ENCODE results near the gene NKX2-4.
"Not testable (repeated sequence)": the region's sequence is repeated elsewhere in the genome, so short reads cannot be mapped to it uniquely, and the experiment has no call there.

The NKX2-4 gene

DNA sequence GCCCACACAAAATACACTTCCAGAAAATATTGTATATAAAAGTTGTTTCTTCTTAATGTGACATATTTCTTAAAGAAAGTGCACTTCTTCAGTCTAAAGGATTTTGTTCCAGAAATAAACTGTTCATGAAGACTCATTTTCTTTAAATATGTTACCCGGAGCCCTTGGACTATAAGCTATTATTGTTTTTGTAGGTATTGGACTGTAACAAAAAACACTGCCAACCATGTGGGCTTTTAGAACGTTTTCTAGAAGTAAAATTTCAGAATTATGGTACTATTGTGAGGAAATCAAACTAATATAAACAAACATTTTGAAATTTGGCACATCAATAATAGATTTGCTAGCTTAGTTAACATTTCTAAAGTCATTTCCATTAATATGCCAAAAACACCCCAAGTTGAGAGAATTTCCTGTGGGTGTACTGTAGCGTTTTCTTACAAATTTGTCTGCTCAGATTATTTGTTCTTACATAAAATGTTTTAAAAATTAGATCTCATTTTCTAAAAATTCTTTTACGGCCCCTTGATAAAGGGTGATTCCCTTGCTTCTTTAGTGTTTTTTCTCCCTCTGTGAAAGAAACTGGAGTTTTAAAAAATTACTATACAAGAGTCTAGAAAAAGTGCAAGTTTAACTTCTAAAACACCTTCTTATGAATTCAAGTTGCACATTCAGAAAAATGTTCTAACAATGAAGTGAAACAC, 3.4 kb downstream of the NKX2-4 start:
- no peak for DNase-seq

DNA sequence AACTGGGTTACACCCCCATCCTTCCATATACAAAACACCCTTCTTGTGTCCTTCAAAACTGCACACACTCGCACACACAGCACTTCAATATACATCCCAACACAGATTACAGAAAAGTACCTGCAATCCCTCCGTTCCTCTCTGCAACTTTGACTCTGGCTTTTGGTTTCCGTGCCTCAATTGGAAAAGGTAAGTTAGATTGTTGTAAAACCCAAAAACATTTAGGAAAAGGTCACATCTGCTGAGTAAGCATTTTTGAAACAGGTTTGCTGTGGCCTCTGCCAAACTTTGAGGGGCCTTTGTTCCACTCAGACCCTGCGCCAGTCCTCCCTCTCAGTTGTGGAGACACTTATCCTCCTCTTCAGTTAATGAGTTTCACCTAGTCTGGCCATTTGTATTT, 4.2 kb downstream of the NKX2-4 start:
- no peak for DNase-seq

DNA sequence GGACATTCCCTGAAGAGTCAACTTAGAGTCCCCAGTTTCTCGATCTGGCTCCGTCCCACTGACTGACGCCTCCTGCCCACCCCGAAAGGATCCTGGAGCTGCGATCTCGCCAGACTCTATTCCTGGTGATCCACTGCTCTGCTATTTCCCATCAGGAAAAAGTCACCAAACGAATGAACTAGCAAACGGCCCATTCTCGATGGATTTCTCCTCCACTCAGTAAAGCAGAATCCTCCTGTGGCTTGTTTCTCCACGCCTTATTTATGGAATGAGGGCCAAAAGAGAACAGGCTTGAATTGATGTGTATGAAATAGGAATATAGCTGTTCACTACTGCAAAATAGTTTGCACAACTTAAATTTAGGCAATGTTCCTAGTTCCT, 5.4 kb downstream of the NKX2-4 start:
- DNase-seq, result no peak

DNA sequence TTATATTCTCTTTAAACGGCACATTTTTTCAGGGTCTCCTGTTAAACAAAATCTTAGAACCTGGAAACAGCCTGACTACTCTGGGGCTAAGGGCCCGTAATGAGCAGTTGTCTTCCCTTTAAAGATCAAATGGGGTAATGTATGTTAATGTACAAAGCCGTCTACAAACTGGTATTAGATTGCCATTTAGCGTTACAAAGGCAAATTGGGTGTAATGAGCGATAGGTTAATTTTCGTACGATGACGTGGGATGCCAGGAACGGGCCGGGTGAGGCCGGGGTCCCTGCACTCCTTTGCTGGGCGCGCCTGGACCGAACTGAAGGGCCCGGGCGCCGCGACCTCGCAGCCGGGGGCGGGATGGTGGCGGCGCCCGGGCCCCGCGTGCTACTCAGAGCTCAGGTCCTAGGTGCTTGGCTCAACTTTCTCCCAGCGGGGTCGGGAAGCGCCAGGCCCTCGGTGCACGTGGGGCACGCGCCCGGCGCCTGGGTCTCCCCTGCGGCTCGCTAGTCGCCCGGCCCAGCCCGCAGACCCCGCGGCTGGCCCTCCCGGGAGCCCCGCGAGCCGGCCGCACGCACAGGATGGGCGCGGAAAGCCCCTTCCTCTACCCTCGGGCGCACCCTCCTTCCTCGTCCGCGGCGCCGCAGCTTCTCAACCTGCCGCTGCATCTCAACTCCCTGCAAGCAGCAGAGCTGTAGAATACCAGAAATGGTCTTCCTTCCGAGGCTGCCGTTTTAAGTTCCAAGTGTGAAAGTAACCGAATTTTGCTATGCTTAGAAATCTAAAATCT, 5.9 kb downstream of the NKX2-4 start:
- DNase-seq, result no peak

DNA sequence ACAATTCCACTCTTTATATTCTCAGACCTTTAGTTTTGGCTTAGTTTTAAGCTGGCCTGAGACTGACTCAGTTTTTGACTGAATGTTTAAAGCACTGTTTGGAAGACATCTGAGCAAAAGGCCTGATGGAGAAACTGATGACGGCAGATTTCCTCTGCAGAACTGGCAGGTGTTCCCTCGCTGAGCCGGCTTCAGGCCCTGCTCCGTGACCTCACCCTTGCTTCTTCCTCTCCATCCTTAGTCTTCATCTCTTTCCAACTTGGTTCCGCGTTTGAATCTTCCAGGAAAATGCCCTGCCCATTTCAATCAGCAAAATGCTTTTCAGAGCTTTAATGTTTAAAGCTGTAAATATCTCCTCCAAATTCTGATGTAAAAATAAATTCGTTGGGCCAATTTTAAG, 6.6 kb downstream of the NKX2-4 start:
- no peak for DNase-seq

DNA sequence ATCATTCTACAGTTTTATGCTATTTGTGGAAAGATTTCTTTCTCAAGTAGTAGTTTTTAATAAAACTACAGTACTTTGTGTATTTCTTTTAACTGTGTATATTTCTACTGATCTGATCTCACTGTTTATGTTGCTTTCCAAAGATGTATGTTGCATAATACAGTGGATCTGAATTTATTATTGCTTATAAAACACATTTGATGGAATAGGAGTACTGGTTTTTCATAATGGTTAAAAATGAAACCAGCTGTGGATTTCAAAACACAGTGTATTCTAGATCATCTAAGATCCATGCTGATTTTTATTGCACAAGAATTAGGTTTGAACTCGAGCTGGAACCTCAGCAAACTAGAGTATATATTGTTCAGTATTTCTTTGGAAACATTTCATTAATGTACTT, 8.0 kb downstream of the NKX2-4 start:
- no peak for DNase-seq

DNA sequence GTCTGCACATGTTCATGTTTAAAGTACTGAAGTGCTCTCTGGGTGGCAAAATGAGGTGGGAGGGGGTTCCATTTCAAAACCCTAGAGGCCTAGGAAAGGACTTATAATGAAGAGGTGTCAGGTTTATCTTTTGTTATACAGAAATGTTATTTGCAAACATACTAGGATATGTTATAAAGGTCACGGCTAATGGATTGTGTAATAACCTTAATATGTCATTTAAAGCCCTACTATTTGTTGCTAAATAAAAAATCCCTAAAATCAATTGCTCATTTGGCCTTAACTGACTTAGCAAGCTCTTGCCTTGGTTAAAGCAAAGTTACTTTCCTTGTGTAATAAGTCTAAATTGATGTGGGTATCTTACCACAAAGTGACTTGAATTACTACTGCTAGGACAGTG, 8.8 kb downstream of the NKX2-4 start:
- DNase-seq, result peak; percentile 10

DNA sequence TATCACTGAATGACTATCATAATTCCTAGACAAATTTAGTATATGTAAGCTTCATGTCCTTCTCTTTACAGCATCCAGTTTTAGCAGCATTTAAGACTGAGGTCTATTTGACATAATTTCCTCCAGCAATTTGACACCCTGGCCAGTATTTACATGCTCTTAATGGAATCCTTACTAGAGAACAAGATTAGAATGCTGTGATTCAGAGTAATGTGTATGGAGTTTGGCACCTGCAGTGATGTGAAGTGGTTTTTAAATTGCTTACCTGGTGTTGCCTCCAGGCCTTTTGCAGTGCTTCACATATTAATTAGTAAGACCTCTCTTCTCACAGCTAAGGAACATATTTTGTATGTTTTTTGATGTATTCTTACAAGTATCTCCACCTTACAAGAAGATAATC, 9.8 kb downstream of the NKX2-4 start:
- peak; percentile 85 for DNase-seq

DNA sequence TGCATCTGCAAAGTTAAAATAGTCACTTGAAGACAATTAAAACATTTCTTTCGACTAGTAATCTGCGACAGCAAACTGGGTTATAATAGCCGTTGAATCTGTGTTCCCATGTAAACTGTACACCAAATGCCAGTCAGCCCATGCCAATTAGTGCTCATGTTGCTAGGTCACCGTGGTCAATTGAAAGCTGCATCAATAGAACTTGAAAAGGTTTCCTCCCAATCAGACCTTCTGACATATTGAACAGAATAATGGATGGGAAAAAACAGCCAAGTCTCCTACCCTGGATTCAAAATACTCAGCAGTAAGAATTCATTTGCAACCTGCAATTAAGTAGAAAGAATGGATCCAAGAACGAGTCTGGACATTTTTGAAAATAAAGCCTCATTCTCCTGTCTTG, 11.2 kb downstream of the NKX2-4 start:
- DNase-seq, result no peak

DNA sequence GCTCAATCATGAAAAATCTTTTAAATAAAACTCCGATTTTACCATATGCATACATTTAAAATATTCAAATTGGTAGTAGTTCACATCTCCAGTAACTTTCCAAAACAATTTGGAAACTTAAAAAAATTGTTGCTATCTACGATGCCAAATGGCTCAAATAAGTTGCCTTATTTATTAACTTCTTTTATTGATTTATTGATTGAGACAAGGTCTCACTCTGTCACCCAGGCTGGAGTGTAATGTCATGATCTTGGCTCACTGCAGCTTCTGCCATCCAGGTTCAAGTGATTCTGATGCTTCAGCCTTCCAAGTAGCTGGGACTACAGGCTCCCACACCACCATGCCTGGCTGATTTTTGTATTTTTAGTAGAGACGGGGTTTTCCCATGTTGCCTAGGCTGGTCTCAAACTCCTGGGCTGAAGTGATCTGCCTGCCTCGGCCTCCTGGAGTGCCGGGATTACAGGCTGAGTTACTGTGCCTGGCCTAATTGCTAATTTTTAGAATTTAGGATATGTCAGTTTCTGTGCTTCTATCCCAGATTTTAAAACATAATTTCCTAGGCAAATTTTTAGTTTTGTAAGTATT, 12.9 kb downstream of the NKX2-4 start:
- DNase-seq, result no peak

DNA sequence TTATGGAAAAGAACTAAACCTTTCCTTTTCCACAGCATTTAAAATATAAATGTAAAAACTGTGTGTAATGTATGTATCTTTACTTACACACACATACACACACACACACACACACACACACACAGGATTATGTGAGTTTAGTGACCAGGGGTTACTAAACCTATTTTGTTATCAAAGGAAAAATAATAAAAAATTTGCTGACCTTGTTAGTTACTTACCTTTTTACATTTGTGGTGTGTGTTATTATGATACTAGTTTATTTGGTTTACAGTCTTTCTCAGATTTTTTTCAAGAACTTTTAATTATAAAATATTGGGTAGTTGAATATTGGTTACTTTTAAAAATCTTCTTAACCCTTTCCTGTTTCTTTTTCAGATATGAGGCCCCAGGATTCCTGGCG, 15.7 kb downstream of the NKX2-4 start:
- DNase-seq, result no peak

DNA sequence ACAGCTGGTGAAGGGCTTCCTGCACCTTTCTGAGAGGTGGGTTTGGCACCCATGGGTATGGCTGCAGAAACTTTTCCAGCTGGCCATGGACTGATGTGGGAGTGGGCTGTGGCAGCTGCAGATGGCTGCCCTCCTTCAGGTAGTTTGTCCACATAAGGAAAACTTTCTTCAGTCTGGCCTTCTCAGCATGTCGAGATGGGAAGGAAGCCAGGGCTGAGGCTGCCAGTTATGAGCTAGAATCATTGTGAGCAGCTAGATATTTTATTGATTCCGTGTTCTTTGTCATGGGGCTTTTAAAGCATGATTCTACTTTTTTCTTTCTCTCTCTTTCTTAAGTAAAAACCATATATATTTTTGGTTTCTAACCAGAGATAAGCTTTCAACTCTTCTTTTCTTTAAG, 16.6 kb downstream of the NKX2-4 start:
- no peak for DNase-seq

DNA sequence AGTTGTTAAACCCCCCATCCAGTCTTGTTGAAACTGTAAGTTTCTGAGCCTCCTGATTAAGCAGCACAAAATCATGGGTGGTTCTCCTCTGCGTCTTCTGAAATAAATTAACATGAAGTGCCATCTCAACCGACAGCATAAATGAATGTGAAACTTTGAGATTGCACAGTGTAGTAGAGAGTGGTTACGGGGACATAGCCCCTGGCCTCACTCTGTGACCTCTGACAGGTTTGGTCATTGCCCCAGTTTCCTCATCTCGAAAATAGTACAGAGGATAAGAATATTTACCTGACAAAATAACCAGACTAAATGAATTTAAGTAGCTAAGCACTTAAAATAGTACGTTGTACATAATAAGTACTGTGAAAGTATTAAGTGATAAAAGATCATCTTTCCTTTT, 19.1 kb downstream of the NKX2-4 start:
- DNase-seq, result no peak

DNA sequence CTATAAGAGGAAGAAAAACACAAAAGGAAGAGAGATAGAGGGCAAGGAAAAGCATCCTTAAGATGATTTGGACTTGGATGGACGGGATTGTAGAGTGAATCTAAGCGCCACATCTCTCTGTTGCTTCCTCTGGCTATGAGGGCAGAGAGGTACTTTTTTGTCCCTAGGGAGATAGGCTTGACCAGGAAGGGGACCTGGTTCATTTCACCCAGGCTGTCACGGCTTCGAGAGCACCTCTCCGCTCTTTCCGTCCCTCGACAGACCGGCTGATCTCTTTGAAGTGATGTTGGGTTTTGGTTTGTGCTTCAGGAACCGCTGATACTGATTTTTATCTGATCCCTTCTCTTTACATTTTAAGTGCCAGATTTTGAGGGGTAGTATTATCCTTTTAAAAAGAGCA, 19.6 kb downstream of the NKX2-4 start:
- DNase-seq, result no peak

DNA sequence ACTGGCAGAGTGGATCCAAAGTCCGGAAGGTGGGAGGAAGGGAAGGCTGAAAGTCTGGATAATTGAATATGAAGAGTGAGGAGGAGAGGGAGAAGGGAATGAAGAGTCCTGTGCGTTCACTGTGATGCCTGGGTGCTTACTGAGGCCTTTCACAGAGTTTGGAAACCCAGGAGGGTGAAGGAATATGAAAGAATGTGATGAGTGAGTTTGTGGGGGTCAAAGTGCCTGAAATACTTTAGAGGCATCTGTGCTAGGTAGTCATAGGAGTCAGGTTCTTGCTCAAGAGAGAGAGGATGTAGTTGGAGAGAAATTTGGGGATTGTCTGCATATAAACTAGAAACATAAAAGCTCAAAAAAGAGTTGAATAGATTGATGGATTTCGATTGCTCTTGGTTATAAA, 20.7 kb downstream of the NKX2-4 start:
- no peak for DNase-seq

DNA sequence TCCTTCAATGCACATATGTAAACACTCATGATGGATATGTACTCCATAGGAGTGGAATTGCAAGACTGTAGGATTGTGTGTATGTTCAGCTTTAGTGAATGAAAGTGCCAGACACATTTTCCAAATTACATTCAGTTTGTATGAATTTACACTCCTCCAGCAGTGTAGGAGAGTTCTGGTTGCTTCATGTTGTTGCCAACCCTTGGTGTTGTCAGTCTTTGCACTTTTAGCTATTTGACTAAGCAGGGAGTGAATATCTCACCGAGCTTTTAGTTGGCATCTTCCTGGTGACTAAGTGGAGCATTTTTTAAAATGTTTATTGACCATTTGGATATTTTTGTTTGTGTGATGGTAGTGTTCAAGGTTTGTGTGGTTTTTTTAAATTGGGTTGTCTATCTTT, 23.9 kb downstream of the NKX2-4 start:
- no peak for DNase-seq

DNA sequence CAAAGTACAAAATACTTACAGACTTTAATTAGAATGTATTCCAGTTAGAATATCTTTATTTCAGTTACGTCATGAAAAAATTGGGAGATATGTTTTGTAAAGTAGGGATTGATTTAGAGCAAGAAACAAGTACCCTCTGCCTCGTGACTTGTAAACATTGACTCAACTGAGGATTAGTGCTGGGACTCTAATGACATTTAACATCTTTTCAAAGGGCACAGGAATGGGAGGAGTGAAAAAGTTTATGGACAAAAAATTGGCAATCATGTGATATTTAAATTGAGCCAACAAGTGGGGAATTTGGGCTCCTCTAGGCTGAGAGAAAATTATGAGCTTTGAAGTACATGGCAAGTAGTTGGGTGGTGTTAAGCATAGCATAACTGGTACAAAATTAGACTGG, 25.3 kb downstream of the NKX2-4 start:
- no peak for DNase-seq

DNA sequence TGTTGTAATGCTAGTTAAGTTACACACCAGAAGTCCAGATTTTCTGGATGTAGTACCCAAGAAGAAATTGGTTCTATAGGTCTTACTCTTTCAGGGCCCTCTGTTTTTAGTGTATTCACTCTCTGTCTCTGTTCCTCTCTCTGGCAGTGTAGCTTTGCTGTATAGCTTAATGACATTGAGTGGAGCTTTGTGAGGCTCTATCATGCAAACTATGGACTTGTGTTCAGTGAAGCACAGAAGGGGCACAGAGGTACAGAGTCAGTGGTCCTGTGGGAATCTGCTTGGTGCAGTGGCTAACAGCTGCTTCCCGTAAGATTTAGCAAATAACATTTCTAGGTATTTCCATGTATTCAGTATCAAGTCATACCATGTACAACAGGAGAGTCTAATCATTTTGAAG, 26.1 kb downstream of the NKX2-4 start:
- no peak for DNase-seq

DNA sequence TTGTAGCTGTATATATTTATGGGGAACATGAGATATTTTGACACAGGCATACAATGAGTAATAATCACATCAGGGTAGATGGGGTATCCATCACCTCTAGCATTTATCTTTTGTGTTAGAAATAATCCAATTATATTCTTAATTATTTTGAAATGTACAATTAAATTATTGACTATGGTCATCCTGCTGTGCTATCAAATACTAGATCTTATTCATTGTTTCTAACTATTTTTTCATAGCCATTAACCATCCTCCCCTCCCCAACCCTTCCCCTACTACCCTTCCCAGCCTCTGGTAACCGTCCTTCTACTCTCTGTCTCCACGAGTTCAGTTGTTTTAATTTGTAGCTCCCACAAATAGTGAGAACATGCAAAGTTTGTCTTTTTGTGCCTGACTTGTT, 28.5 kb downstream of the NKX2-4 start:
- DNase-seq, result no peak

DNA sequence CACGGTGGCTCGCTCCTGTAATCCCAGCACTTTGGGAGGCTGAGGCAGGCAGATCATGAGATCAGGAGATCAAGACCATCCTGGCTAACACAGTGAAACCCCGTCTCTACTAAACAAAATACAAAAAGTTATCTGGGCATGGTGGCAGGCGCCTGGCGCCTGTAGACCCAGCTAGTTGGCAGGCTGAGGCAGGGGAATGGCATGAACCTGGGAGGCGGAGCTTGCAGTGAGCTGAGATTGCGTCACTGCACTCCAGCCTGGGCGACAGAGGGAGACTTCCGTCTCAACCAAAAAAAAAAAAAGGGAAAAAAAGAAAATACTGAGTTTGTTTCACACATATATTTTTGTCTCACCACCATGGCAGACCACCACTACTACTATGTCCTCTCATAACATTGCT, 31.1 kb downstream of the NKX2-4 start:
- not testable (repeated sequence) for DNase-seq

DNA sequence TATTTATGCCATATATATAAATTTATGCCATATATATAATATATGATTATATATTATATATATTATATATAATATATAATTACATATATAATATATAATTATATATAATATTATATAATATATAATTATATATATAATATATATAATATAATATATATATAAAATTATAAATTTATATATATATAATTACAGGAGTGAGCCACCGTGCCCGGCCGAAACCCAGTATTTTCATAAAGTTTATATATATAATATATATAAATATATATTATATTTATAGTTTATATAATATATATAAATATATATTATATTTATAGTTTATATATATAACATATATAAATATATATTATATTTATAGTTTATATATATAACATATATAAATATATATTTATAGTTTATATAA, 31.6 kb downstream of the NKX2-4 start:
- no peak for DNase-seq

DNA sequence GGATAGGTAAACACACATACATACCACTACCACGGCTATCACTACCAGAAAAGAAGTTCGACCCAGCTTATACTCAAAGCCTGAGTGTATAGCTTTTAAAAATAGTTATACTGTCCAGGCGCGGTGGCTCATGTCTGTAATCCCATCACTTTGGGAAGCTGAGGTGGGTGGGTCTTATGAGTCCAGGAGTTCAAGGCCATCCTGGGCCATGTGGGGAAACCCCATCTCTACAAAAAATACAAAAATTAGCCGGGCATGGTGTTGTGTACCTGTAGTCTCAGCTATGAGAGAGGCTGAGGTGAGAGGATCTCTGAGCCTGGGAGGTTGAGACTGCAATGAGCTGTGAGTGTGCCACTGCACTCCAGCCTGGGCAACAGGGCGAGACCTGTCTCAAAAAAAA, 32.9 kb downstream of the NKX2-4 start:
- DNase-seq, result no peak

DNA sequence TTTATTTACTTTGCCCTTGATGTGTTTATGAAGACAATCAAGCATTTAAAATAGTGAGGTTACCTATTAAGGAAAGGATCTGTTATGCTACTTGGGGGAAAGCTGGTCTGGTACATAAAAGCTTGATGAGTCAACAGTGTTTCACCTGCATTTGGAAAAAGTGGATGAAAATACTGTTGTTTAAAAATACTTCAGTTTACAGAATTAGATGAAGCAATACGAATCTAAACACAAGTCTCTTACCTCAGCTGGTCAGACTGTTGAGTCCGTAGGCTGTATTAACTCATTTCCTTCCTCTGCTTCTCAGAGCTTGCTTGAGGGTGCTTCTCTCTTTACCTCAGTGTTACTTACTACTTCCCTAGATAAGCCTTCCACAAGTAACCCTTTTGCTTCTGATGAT, 36.1 kb downstream of the NKX2-4 start:
- no peak for DNase-seq

DNA sequence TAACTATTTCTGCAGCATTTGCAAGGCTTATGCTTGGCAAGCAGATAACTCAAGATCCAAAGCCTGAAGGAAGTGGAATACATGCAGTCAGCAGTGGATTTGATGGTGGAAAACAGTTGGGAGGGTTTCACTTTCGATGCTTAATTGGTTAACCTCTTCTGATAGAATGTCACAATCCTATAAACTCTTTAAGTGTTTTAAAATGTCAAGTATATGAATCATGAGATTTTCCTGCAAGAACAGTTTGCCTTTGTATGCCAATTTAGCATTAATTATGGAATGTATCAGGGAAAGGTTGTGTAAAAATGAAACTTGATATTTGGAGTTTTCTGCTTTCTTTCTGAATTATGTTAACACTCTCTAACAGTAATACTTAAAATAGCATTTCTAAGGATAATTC, 36.6 kb downstream of the NKX2-4 start:
- no peak for DNase-seq

DNA sequence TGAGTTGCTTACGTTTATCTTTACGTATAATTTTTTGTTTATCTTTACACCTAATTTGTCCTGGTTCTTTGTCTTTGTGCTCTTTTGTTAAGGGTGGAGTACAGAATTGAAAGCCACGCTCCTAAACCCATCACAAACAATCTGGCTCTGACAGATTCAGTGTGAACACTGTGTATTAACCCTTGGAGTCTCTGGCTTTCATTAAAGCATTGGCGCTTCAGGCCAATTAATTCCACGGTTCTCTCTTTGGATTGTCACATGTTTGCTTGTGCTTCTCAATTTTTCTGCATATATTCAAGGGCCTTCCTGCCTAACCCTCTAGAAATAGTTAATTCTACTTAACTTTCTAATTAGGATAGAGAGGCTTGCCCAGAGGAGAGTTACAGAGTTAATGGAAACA, 38.6 kb downstream of the NKX2-4 start:
- no peak for DNase-seq
